Natural killer cell (primary cell): ENCODE data around the gene SPAG4. TPM values are rescaled to one million over a fixed set of nuclear protein-coding genes. Genes with fewer than 3 reads are reported as not detected.

Experiments used
- ATAC-seq, 3 donors: fragments of 150-1000 bp in 2 of 3; fragments of 200-7000 bp in 1 of 3; cut with Tn5 transposase; 1 replicate in 1 of 3; 2 replicates in 2 of 3; pipeline ENCODE4 v1.10.0; 2021; ENCODE audit warnings: mild to moderate bottlenecking in 2 of 3, moderate library complexity in 2 of 3
- DNase-seq, 2 donors: peaks; one replicate each; pipeline versions ENCODE4 v3.0.0 to v3.0.0-alpha.2; 2013 to 2021; ENCODE audit warnings: mixed read lengths in 1 of 2
- H3K27ac ChIP-seq: one replicate; pipeline ENCODE4 v1.5.1; 2013; ENCODE audit warnings: mild to moderate bottlenecking, low read length
- H3K27me3 ChIP-seq: one replicate; pipeline ENCODE4 v1.6.1; 2013; ENCODE audit warnings: low read length; ENCODE audit not compliant: control insufficient read depth, insufficient read depth
- H3K36me3 ChIP-seq: one replicate; pipeline ENCODE4 v1.6.1; 2013; ENCODE audit warnings: low read length; ENCODE audit not compliant: control insufficient read depth, insufficient read depth
- H3K4me1 ChIP-seq: one replicate; pipeline ENCODE4 v1.6.1; 2013; ENCODE audit warnings: low read length; ENCODE audit not compliant: control insufficient read depth, insufficient read depth
- H3K4me3 ChIP-seq: one replicate; pipeline ENCODE4 v1.5.1; 2013; ENCODE audit warnings: low read length
- H3K9me3 ChIP-seq: one replicate; pipeline ENCODE4 v1.6.1; 2013; ENCODE audit warnings: low read length; ENCODE audit not compliant: control insufficient read depth, insufficient read depth
- H3K27ac Mint-ChIP-seq, 2 donors: one replicate each; pipeline ENCODE4 v1.8.0; 2022; ENCODE audit warnings: mild to moderate bottlenecking in 2 of 2, mixed read lengths in 2 of 2, moderate library complexity in 1 of 2
- H3K27me3 Mint-ChIP-seq, 2 donors: one replicate each; pipeline ENCODE4 v1.8.0; 2022; ENCODE audit warnings: low read depth in 2 of 2, mixed read lengths in 2 of 2
- H3K36me3 Mint-ChIP-seq: one replicate; pipeline ENCODE4 v1.8.0; 2022; ENCODE audit warnings: mixed read lengths
- H3K4me1 Mint-ChIP-seq, 2 donors: one replicate each; pipeline ENCODE4 v1.8.0; 2022; ENCODE audit warnings: mixed read lengths in 2 of 2
- H3K4me3 Mint-ChIP-seq: one replicate; pipeline ENCODE4 v1.8.0; 2022; ENCODE audit warnings: mild to moderate bottlenecking, moderate library complexity, mixed read lengths
- H3K9me3 Mint-ChIP-seq, 2 donors: one replicate each; pipeline ENCODE4 v1.8.0; 2022; ENCODE audit warnings: mixed read lengths in 2 of 2
- WGBS: methylation state at CpG from one replicate; pipeline ENCODE4 v1.1.7; 2013; ENCODE audit warnings: missing lambda C conversion rate; ENCODE audit not compliant: insufficient coverage; 5-methylcytosine and 5-hydroxymethylcytosine counted together
- intact Hi-C: fragments of 100-400 bp; cut with micrococcal nuclease; formaldehyde crosslinking; loops from one replicate; pipeline ENCODE4 v1.14.2; 2022
- total RNA-seq, 4 donors: library from RNA; stranded (reverse); fragments of 120-200 nt in 1 of 4; gene quantifications; one replicate each; pipeline versions ENCODE4 v1.2.3 to v1.2.4, GENCODE V29; 2013 to 2022
- TF ChIP-seq, protein P1 (sequence below): fragments of 200-600 bp; IDR thresholded peaks from one replicate; pipeline ENCODE4 v1.8.0; 2022; ENCODE audit warnings: antibody characterized with exemption

SPAG4 gene
- total RNA-seq, 3 donors from 2014 or later (not counting 1 experiment from before 2014, with no cell fraction given): 11.2 to 16.2 (median 11.9) TPM

DNA sequence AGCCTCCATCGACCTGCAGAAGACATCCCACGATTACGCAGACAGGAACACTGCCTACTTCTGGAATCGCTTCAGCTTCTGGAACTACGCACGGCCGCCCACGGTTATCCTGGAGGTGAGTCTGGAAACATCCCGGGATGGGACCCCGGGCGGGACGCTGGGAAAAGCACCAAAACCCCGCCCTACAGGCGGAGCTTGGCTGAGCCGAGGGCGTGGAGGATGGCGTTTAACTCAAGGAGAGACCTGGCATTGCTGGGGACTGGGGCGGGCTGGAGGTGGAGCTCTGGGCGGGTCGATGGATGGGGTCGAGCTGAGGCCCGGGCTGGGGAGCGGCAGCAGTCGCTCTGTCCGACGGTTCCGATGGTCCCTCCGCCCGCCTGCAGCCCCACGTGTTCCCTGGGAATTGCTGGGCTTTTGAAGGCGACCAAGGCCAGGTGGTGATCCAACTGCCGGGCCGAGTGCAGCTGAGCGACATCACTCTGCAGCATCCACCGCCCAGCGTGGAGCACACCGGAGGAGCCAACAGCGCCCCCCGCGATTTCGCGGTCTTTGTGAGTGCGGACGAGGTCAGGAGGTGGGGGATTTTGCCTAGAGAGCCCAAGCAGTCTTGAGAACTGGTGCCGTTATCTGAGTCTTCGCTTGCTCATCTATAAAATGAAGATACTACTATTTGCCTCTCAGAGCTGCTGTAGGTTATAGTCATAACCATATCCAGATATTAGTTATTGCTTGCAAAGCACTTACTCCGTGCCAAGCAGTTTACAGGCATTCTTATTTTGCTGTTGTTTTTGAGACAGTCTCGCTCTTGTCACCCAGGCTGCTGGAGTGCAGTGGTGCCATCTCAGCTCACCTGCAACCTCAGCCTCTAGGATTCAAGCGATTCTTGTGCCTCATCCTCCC is 3.8 kb downstream of the SPAG4 start:
- Mint-ChIP-seq H3K27ac (peak overlapping the region; percentile 34 to 99), H3K4me1 (peaks cover 23 to 45% of the 10 kb centered on the region in 2 donors), H3K4me3 (peak overlapping the region; percentile 86), H3K27me3 (peaks cover 0 to 2% of the 10 kb centered on the region in 2 donors), H3K9me3 (no peaks in the 10 kb centered on the region), H3K36me3 (no peaks in the 10 kb centered on the region)
- H3K27me3 ChIP-seq: peaks cover 10% of the 10 kb centered on the region
- DNase-seq (peak; percentile 71 to 90), ATAC-seq (peak; percentile 18 to 22 (median 22))
- peak overlapping the region; percentile 44 for H3K4me3 ChIP-seq
- WGBS: 5% methylated on average over 49 of the region's 49 CpGs
- TF ChIP-seq, protein P1, sequence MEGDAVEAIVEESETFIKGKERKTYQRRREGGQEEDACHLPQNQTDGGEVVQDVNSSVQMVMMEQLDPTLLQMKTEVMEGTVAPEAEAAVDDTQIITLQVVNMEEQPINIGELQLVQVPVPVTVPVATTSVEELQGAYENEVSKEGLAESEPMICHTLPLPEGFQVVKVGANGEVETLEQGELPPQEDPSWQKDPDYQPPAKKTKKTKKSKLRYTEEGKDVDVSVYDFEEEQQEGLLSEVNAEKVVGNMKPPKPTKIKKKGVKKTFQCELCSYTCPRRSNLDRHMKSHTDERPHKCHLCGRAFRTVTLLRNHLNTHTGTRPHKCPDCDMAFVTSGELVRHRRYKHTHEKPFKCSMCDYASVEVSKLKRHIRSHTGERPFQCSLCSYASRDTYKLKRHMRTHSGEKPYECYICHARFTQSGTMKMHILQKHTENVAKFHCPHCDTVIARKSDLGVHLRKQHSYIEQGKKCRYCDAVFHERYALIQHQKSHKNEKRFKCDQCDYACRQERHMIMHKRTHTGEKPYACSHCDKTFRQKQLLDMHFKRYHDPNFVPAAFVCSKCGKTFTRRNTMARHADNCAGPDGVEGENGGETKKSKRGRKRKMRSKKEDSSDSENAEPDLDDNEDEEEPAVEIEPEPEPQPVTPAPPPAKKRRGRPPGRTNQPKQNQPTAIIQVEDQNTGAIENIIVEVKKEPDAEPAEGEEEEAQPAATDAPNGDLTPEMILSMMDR: peak; percentile 55
- no peak overlapping the region for H3K27ac ChIP-seq
- H3K36me3 ChIP-seq: peaks cover 5% of the 10 kb centered on the region
- peaks cover 40% of the 10 kb centered on the region for H3K4me1 ChIP-seq
- intact Hi-C loops: loop anchor here (1.0 to 10.0 kb wide), 5 partner anchors 18 to 365 kb away; partner anchors contain the start of gene ERGIC3
- no peaks in the 10 kb centered on the region for H3K9me3 ChIP-seq

DNA sequence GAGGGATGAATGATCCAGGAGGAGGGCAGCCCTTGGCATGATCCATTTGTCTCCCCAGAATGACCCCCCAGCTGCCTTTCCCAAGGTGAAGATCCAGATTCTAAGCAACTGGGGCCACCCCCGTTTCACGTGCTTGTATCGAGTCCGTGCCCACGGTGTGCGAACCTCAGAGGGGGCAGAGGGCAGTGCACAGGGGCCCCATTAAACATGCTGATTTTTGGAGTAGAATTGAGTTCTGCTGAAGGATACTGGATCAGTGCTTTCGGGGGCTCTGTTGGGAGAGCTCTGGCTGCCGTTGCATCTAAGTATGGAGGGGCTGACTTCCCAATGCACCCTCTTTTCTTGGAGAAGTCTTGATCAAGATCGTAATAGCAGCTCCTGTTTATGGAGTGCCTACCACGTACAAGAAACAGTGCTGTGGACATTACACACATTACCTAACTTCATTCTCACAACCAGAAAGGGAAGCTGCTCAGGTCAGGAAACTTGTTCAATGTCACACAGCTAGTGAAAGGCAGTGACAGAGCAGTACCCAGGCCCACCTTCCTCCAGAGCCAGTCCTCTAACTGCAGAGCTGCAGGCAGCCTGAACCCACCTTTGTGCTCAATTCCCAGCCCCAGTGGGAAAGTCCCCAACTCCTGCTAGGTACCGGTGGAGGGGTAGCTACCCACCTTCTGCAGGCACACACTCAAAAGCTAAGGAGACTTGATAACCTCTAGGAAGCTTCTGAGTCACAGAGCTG is 5.4 kb downstream of the SPAG4 start:
- 98% methylated on average over 11 of the region's 11 CpGs for WGBS

DNA sequence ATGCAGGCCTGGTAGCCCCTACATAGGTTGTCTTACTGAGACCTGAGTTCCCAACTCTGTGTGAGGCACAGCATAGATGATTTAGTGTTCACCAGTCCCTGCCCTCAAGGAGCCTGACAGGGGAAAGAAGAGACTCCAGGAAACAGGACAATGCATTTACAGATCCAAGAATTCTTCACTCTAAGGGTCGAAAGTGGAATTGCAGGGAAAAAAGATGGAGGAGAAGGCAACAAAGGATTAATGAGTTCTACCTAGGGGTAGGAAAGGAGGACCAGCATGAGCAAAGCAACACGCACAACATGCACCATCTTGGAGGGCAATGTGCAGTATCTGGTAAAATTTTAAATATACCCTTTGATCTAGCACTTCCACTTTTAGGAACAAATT is 5.9 kb downstream of the SPAG4 start:
- intact Hi-C loops: no loop called here
- no peak overlapping the region for H3K4me3 Mint-ChIP-seq

More for the DNA sequence above, 5.4 kb downstream of the SPAG4 start:
- Histone ChIP-seq H3K4me1 (peaks cover 35% of the 10 kb centered on the region), H3K27ac (no peak overlapping the region), H3K4me3 (no peak overlapping the region), H3K27me3 (peaks cover 10% of the 10 kb centered on the region), H3K36me3 (peaks cover 16% of the 10 kb centered on the region), H3K9me3 (no peaks in the 10 kb centered on the region)
- H3K36me3 Mint-ChIP-seq: peaks cover 5% of the 10 kb centered on the region
- DNase-seq: no peak
- no peaks in the 10 kb centered on the region for H3K9me3 Mint-ChIP-seq
- H3K27ac Mint-ChIP-seq: peak overlapping the region; percentile 0 to 59
- no peaks in the 10 kb centered on the region for H3K27me3 Mint-ChIP-seq
- peaks cover 22 to 36% of the 10 kb centered on the region in 2 donors for H3K4me1 Mint-ChIP-seq
- no peak for ATAC-seq
- intact Hi-C loops: no loop called here
- TF ChIP-seq, protein P1: no peak
- H3K4me3 Mint-ChIP-seq: peak overlapping the region; percentile 4

More for the DNA sequence above, 5.9 kb downstream of the SPAG4 start:
- H3K27me3 Mint-ChIP-seq: no peaks in the 10 kb centered on the region
- DNase-seq: no peak
- WGBS: 100% methylated on average over 1 of the region's 2 CpGs
- Histone ChIP-seq H3K36me3 (peaks cover 22% of the 10 kb centered on the region), H3K9me3 (no peaks in the 10 kb centered on the region), H3K4me1 (peaks cover 34% of the 10 kb centered on the region), H3K4me3 (no peak overlapping the region), H3K27ac (no peak overlapping the region), H3K27me3 (peaks cover 10% of the 10 kb centered on the region)
- ATAC-seq: no peak
- TF ChIP-seq, protein P1: no peak
- H3K36me3 Mint-ChIP-seq: peaks cover 8% of the 10 kb centered on the region
- H3K4me1 Mint-ChIP-seq: peaks cover 22 to 31% of the 10 kb centered on the region in 2 donors
- H3K27ac Mint-ChIP-seq: peak overlapping the region; percentile 0 to 59
- H3K9me3 Mint-ChIP-seq: no peaks in the 10 kb centered on the region
